ENCODE data around the gene MX2. TPM values are rescaled to one million over a fixed set of nuclear protein-coding genes. Genes with fewer than 3 reads are reported as not detected.

MX2 gene
- total and polyA plus RNA-seq, 5 donors from 2014 or later = 34.8 to 119 (median 49.2) TPM

DNA sequence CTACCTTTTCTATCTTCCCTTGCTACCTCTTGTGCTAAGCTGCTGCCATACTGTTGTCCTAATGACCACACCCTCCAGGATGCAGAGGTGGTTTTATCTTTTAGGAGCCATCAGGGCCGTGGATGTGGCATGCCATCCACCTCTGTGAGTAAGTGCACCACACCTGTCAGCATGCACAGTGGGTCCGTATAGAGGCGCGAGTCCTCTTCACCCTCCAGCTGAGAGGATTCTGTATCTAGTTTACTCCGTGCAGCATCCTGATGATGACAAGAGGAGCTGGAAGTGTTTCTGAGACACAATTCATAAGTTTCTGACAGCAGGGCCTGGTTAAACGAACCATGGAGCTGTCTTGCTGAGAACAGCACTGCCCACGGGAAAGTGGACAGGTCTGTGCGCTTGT is 34.1 kb upstream of the MX2 start:
- Mint-ChIP-seq H3K9me3 (peaks cover 0 to 2% (median 0%) of the 10 kb centered on the region in 7 donors), H3K27me3 (peaks cover 17% of the 10 kb centered on the region), H3K4me3 (no peak overlapping the region), H3K27ac (no peak overlapping the region), H3K4me1 (no peaks in the 10 kb centered on the region), H3K36me3 (no peaks in the 10 kb centered on the region)
- H3K27ac ChIP-seq (ENCODE audit: insufficient read depth, low read length, poor library complexity, severe bottlenecking) = no peak overlapping the region
- H3K27me3 ChIP-seq (ENCODE audit: control insufficient read depth, insufficient read depth, low read length) = peaks cover 2% of the 10 kb centered on the region
- no peaks in the 10 kb centered on the region for H3K4me1 ChIP-seq (ENCODE audit: control insufficient read depth, insufficient read depth, low read length, poor library complexity, severe bottlenecking)
- DNase-seq (no peak), ATAC-seq (ENCODE audit: low read depth in 2 of 2) (no peak)
- H3K9me3 ChIP-seq (ENCODE audit: control insufficient read depth in 2 of 2, low read length in 2 of 2) = no peaks in the 10 kb centered on the region
- no peak overlapping the region for H3K4me3 ChIP-seq (ENCODE audit: low read depth, low read length)
- H3K36me3 ChIP-seq (ENCODE audit: control insufficient read depth, insufficient read depth, low read length) = no peaks in the 10 kb centered on the region

- H3K9me3 Mint-ChIP-seq = peaks cover 0 to 6% (median 2%) of the 10 kb centered on the region in 7 donors
- no peaks in the 10 kb centered on the region for H3K36me3 Mint-ChIP-seq
- no peaks in the 10 kb centered on the region for H3K4me1 Mint-ChIP-seq
- ATAC-seq (ENCODE audit: low read depth in 2 of 2) (no peak), DNase-seq (no peak)
- no peak overlapping the region for H3K27ac Mint-ChIP-seq
- H3K27me3 Mint-ChIP-seq = peaks cover 26% of the 10 kb centered on the region
- Histone ChIP-seq H3K4me3 (ENCODE audit: low read depth, low read length) (no peak overlapping the region), H3K36me3 (ENCODE audit: control insufficient read depth, insufficient read depth, low read length) (no peaks in the 10 kb centered on the region), H3K27me3 (ENCODE audit: control insufficient read depth, insufficient read depth, low read length) (peaks cover 3% of the 10 kb centered on the region), H3K9me3 (ENCODE audit: control insufficient read depth in 2 of 2, low read length in 2 of 2) (peaks cover 0 to 1% of the 10 kb centered on the region in 2 experiments), H3K4me1 (ENCODE audit: control insufficient read depth, insufficient read depth, low read length, poor library complexity, severe bottlenecking) (no peaks in the 10 kb centered on the region), H3K27ac (ENCODE audit: insufficient read depth, low read length, poor library complexity, severe bottlenecking) (no peak overlapping the region)
- H3K4me3 Mint-ChIP-seq = no peak overlapping the region
These were observed 32.9 kb upstream of the MX2 start for GRCh38 chr21:41328660-41329607.

- no peaks in the 10 kb centered on the region for H3K36me3 ChIP-seq (ENCODE audit: control insufficient read depth, insufficient read depth, low read length)
- ATAC-seq (ENCODE audit: low read depth in 2 of 2) = no peak
- H3K4me1 ChIP-seq (ENCODE audit: control insufficient read depth, insufficient read depth, low read length, poor library complexity, severe bottlenecking) = no peaks in the 10 kb centered on the region
- Mint-ChIP-seq H3K27ac (no peak overlapping the region), H3K27me3 (peaks cover 26% of the 10 kb centered on the region), H3K9me3 (peaks cover 0 to 15% (median 2%) of the 10 kb centered on the region in 7 donors), H3K4me3 (no peak overlapping the region), H3K36me3 (no peaks in the 10 kb centered on the region), H3K4me1 (no peaks in the 10 kb centered on the region)
- peaks cover 0 to 6% of the 10 kb centered on the region in 2 experiments for H3K9me3 ChIP-seq (ENCODE audit: control insufficient read depth in 2 of 2, low read length in 2 of 2)
- H3K4me3 ChIP-seq (ENCODE audit: low read depth, low read length) = no peak overlapping the region
- peaks cover 3% of the 10 kb centered on the region for H3K27me3 ChIP-seq (ENCODE audit: control insufficient read depth, insufficient read depth, low read length)
- DNase-seq = no peak
- no peak overlapping the region for H3K27ac ChIP-seq (ENCODE audit: insufficient read depth, low read length, poor library complexity, severe bottlenecking)
These were observed 28.1 kb upstream of the MX2 start for GRCh38 chr21:41333752-41334151.

GRCh38 chr21:41337515-41337914 is 24.3 kb upstream of the MX2 start:
- H3K36me3 ChIP-seq (ENCODE audit: control insufficient read depth, insufficient read depth, low read length) = no peaks in the 10 kb centered on the region
- DNase-seq = no peak
- ATAC-seq (ENCODE audit: low read depth in 2 of 2) = no peak
- H3K27me3 ChIP-seq (ENCODE audit: control insufficient read depth, insufficient read depth, low read length) = peaks cover 9% of the 10 kb centered on the region
- H3K4me3 ChIP-seq (ENCODE audit: low read depth, low read length) = no peak overlapping the region
- H3K4me1 Mint-ChIP-seq = no peaks in the 10 kb centered on the region
- no peak overlapping the region for H3K4me3 Mint-ChIP-seq
- H3K27ac Mint-ChIP-seq = no peak overlapping the region
- no peaks in the 10 kb centered on the region for H3K4me1 ChIP-seq (ENCODE audit: control insufficient read depth, insufficient read depth, low read length, poor library complexity, severe bottlenecking)
- peaks cover 22% of the 10 kb centered on the region for H3K27me3 Mint-ChIP-seq
- no peaks in the 10 kb centered on the region for H3K36me3 Mint-ChIP-seq
- no peak overlapping the region for H3K27ac ChIP-seq (ENCODE audit: insufficient read depth, low read length, poor library complexity, severe bottlenecking)
- H3K9me3 Mint-ChIP-seq = peaks cover 2 to 18% (median 6%) of the 10 kb centered on the region in 7 donors
- H3K9me3 ChIP-seq (ENCODE audit: control insufficient read depth in 2 of 2, low read length in 2 of 2) = peaks cover 6% of the 10 kb centered on the region in 2 experiments

DNA sequence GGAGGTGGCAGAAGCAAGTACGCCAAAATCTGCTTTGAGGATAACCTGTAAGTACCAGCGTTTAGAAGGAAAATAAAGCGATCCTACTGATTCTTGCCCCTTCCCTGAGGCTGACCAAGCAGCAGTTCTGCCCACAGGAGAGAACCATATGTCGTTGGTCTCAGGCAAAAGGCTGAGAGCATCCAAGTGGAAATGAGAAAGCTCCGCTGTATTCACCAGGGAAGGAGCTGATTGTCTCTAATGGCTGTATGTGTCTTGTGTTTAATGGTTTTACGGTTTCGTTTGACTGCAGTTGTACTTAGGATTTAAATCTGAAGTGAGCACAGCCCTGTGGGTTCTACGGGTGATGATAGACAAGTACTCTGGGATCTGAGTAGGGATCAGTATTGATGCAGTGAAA is 23.4 kb upstream of the MX2 start:
- ATAC-seq (ENCODE audit: low read depth in 2 of 2) (no peak), DNase-seq (no peak)
- peak overlapping the region in 1 of 3 donors; percentile 46 for H3K27ac Mint-ChIP-seq
- H3K27me3 Mint-ChIP-seq = peaks cover 19% of the 10 kb centered on the region
- peaks cover 6% of the 10 kb centered on the region in 2 experiments for H3K9me3 ChIP-seq (ENCODE audit: control insufficient read depth in 2 of 2, low read length in 2 of 2)
- H3K27ac ChIP-seq (ENCODE audit: insufficient read depth, low read length, poor library complexity, severe bottlenecking) = no peak overlapping the region
- no peak overlapping the region for H3K4me3 Mint-ChIP-seq
- no peaks in the 10 kb centered on the region for H3K4me1 ChIP-seq (ENCODE audit: control insufficient read depth, insufficient read depth, low read length, poor library complexity, severe bottlenecking)
- no peak overlapping the region for H3K4me3 ChIP-seq (ENCODE audit: low read depth, low read length)
- no peaks in the 10 kb centered on the region for H3K4me1 Mint-ChIP-seq
- peaks cover 9% of the 10 kb centered on the region for H3K27me3 ChIP-seq (ENCODE audit: control insufficient read depth, insufficient read depth, low read length)
- no peaks in the 10 kb centered on the region for H3K36me3 Mint-ChIP-seq
- peaks cover 2 to 18% (median 6%) of the 10 kb centered on the region in 7 donors for H3K9me3 Mint-ChIP-seq
- H3K36me3 ChIP-seq (ENCODE audit: control insufficient read depth, insufficient read depth, low read length) = no peaks in the 10 kb centered on the region

GRCh38 chr21:41342035-41342434 is 19.8 kb upstream of the MX2 start:
- H3K36me3 Mint-ChIP-seq = no peaks in the 10 kb centered on the region
- H3K4me1 Mint-ChIP-seq = no peaks in the 10 kb centered on the region
- DNase-seq = no peak
- H3K27me3 Mint-ChIP-seq = peaks cover 23% of the 10 kb centered on the region
- H3K27ac ChIP-seq (ENCODE audit: insufficient read depth, low read length, poor library complexity, severe bottlenecking) = no peak overlapping the region
- H3K27me3 ChIP-seq (ENCODE audit: control insufficient read depth, insufficient read depth, low read length) = peaks cover 8% of the 10 kb centered on the region
- H3K36me3 ChIP-seq (ENCODE audit: control insufficient read depth, insufficient read depth, low read length) = no peaks in the 10 kb centered on the region
- no peak overlapping the region for H3K4me3 Mint-ChIP-seq
- no peaks in the 10 kb centered on the region for H3K4me1 ChIP-seq (ENCODE audit: control insufficient read depth, insufficient read depth, low read length, poor library complexity, severe bottlenecking)
- H3K9me3 Mint-ChIP-seq = peaks cover 0 to 7% (median 3%) of the 10 kb centered on the region in 7 donors
- ATAC-seq (ENCODE audit: low read depth in 2 of 2) = no peak
- H3K4me3 ChIP-seq (ENCODE audit: low read depth, low read length) = no peak overlapping the region
- H3K27ac Mint-ChIP-seq = no peak overlapping the region
- peaks cover 0 to 6% of the 10 kb centered on the region in 2 experiments for H3K9me3 ChIP-seq (ENCODE audit: control insufficient read depth in 2 of 2, low read length in 2 of 2)

DNA sequence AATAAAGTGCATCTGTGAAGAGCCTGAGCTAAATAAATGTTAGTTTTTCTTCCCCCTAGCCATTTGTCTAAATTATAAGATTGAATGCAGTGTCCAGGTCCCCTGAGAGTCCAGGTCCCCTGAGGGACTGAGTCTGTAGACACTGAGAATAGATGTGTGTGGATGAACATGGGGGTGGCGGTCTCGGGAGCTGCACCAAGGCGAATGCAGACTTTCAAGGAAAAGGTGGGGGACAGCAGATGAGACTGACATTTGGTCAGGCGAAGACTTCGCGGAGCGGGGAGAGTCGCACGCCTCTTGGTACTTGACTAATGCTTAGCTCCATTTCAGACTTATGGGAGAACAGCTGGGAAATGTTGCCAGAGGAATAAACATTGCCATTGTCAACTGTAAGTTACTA is 17.7 kb upstream of the MX2 start:
- no peak overlapping the region for H3K27ac Mint-ChIP-seq

More for the DNA sequence above, 17.7 kb upstream of the MX2 start:
- Histone ChIP-seq H3K4me1 (ENCODE audit: control insufficient read depth, insufficient read depth, low read length, poor library complexity, severe bottlenecking) (no peaks in the 10 kb centered on the region), H3K9me3 (ENCODE audit: control insufficient read depth in 2 of 2, low read length in 2 of 2) (peaks cover 0 to 6% of the 10 kb centered on the region in 2 experiments), H3K27ac (ENCODE audit: insufficient read depth, low read length, poor library complexity, severe bottlenecking) (no peak overlapping the region), H3K36me3 (ENCODE audit: control insufficient read depth, insufficient read depth, low read length) (no peaks in the 10 kb centered on the region), H3K27me3 (ENCODE audit: control insufficient read depth, insufficient read depth, low read length) (peaks cover 8% of the 10 kb centered on the region), H3K4me3 (ENCODE audit: low read depth, low read length) (no peak overlapping the region)
- no peaks in the 10 kb centered on the region for H3K36me3 Mint-ChIP-seq
- no peak for ATAC-seq (ENCODE audit: low read depth in 2 of 2)
- H3K4me1 Mint-ChIP-seq = no peaks in the 10 kb centered on the region
- peaks cover 0 to 7% (median 3%) of the 10 kb centered on the region in 7 donors for H3K9me3 Mint-ChIP-seq
- H3K4me3 Mint-ChIP-seq = no peak overlapping the region
- H3K27me3 Mint-ChIP-seq = peaks cover 23% of the 10 kb centered on the region
- no peak for DNase-seq

All from CD4-positive, CD25-positive, alpha-beta regulatory T cell (primary cell).